Osteoblast (primary cell): Measurements from ENCODE around the gene TUBB3. TPM values are rescaled to one million over a fixed set of nuclear protein-coding genes. Genes with fewer than 3 reads are reported as not detected.

Experiments
- DNase-seq: peaks from one replicate; pipeline ENCODE4 v3.0.0; 2011; ENCODE audit warnings: low spot score, mixed read lengths; ENCODE audit not compliant: insufficient read length; ENCODE audit errors: missing footprints
- H2AFZ ChIP-seq: 2 replicates; pipeline ENCODE4 v1.6.0; 2011; ENCODE audit warnings: mild to moderate bottlenecking, low read length
- H3K27ac ChIP-seq: 2 replicates; pipeline ENCODE4 v1.5.1; 2011; ENCODE audit warnings: mild to moderate bottlenecking, low read depth, low read length, moderate library complexity
- H3K27me3 ChIP-seq: 2 replicates; pipeline ENCODE4 v1.6.0; 2012; ENCODE audit warnings: mild to moderate bottlenecking, control low read depth, inconsistent platforms, low read length, moderate library complexity; ENCODE audit not compliant: insufficient read depth
- H3K36me3 ChIP-seq: 2 replicates; pipeline ENCODE4 v1.5.1; 2011; ENCODE audit warnings: mild to moderate bottlenecking, low read length, control low read depth, moderate library complexity; ENCODE audit not compliant: insufficient read depth
- H3K4me1 ChIP-seq: 2 replicates; pipeline ENCODE4 v1.5.1; 2011; ENCODE audit warnings: mild to moderate bottlenecking, low read length, control low read depth, moderate library complexity; ENCODE audit not compliant: insufficient read depth
- H3K4me2 ChIP-seq: 2 replicates; pipeline ENCODE4 v1.6.0; 2011; ENCODE audit warnings: mild to moderate bottlenecking, low read length; ENCODE audit not compliant: insufficient read depth
- H3K4me3 ChIP-seq: fragments of 200-600 bp; sonication (generic); 3 replicates; pipeline ENCODE4 v1.5.1; 2012; ENCODE audit warnings: mild to moderate bottlenecking, low read length, inconsistent platforms; ENCODE audit not compliant: insufficient read depth
- H3K79me2 ChIP-seq: 2 replicates; pipeline ENCODE4 v1.6.0; 2012; ENCODE audit warnings: mild to moderate bottlenecking, low read length, control low read depth, inconsistent platforms; ENCODE audit not compliant: insufficient read depth
- H3K9me3 ChIP-seq: 2 replicates; pipeline ENCODE4 v1.5.1; 2011; ENCODE audit warnings: low read depth, low read length, control low read depth
- H4K20me1 ChIP-seq: 2 replicates; pipeline ENCODE4 v1.6.0; 2012; ENCODE audit warnings: mild to moderate bottlenecking, low read length, control low read depth; ENCODE audit not compliant: insufficient read depth
- total RNA-seq: library from RNA; depleted of rRNA; stranded (reverse); fragments of >200 nt; gene quantifications from 2 replicates; pipeline ENCODE4 v1.2.3, GENCODE V29; 2012
- TF ChIP-seq, protein P1 (sequence below): IDR thresholded peaks from 2 replicates; pipeline ENCODE4 v1.5.1; 2011; ENCODE audit warnings: mild to moderate bottlenecking, low read depth, low read length, moderate library complexity; ENCODE audit errors: extremely low read depth

Gene TUBB3
- total RNA-seq, 1 donor, result 166 TPM

DNA sequence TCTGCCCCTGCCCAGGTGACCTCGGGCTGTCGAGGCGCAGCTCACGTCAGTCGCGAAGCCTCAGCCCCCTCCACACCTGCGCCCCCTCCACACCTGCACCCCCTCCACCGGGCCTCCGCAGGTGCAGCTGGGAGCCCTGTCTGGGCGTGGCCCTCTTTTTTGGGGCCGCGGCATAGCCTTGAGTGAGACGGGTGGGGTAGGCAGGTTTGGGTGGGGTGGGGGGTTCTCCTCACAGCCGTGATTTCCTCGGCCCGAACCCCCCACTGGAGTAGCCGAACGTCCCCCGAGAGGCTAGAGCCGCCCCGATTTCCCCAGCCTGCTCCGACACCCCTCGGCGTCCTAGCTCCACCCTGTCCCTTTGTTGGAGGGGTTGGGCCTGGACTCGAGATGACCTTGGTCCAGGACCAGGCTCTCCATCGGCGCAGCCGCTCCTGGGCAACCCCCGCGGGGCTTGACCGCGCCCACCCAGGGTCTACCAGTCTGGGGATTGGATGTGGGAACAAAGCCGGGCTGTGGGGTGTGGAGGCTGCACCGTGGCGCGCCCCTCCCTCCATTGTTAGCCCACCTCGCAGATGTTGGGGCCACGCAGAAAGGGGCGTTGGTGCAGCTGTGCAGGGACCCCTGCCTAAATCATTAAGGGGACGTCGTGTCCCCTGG is 626 bp downstream of the TUBB3 start:
- Histone ChIP-seq H4K20me1 (peaks cover 44% of the 10 kb centered on the region), H2AFZ (no peak overlapping the region), H3K4me3 (peak overlapping the region; percentile 72), H3K4me2 (peak overlapping the region; percentile 98), H3K79me2 (peaks cover 45% of the 10 kb centered on the region), H3K27ac (peak overlapping the region; percentile 41), H3K4me1 (peaks cover 54% of the 10 kb centered on the region), H3K36me3 (no peaks in the 10 kb centered on the region), H3K9me3 (no peaks in the 10 kb centered on the region), H3K27me3 (no peaks in the 10 kb centered on the region)
- TF ChIP-seq, protein P1, sequence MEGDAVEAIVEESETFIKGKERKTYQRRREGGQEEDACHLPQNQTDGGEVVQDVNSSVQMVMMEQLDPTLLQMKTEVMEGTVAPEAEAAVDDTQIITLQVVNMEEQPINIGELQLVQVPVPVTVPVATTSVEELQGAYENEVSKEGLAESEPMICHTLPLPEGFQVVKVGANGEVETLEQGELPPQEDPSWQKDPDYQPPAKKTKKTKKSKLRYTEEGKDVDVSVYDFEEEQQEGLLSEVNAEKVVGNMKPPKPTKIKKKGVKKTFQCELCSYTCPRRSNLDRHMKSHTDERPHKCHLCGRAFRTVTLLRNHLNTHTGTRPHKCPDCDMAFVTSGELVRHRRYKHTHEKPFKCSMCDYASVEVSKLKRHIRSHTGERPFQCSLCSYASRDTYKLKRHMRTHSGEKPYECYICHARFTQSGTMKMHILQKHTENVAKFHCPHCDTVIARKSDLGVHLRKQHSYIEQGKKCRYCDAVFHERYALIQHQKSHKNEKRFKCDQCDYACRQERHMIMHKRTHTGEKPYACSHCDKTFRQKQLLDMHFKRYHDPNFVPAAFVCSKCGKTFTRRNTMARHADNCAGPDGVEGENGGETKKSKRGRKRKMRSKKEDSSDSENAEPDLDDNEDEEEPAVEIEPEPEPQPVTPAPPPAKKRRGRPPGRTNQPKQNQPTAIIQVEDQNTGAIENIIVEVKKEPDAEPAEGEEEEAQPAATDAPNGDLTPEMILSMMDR, result no peak
- DNase-seq, result peak; percentile 75

DNA sequence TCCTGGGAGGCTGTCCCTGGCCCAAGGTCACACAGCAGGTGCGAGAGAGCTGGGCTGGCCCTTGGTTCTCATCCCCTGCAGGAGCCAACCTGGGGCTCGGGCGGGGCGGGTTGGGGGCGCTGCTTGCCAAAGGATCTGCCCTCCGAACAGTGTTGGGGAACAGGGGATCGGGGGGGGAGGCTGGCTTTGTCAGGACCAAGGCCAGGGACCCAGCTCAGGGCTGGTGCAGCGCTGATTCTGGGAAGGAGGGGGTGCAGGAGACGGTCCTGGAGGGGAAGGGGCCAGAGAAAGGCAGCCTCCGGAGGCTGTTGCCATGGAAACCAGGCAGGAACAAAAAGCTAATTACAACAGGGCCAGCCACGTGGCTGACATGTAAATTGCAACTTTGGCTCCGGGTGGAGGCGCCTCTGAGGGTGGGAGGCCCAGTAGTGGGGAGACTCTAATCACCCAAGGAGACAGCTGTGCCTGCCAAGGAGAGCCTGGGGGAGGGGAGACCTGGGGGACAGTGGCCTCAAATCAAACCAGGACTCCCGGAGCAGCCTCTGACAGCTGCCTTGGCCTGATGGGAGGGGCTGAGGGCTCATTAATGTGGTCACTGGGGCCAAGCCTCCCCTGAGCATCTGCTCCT is 1.3 kb downstream of the TUBB3 start:
- Histone ChIP-seq H4K20me1 (peaks cover 50% of the 10 kb centered on the region), H3K27ac (no peak overlapping the region)

DNA sequence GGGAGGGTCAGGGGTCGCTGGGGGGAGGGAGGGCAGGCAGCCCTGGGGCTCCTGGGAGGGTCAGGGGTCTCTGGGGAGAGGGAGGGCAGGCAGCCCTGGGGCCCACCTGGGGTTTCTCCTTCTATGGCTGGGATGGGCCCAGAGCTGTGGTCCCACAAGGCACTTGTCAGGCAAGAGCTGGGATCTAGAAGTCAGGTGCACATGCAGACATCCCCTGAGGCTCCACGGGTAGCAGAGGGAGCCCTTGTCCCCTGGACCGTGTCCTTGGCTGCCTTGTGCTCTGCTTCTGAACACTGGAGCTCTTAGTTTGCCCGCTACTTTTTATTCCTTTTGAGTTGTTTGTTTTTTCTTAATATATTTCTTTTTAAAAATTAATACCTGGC is 1.8 kb downstream of the TUBB3 start:
- H3K79me2 ChIP-seq, result peaks cover 37% of the 10 kb centered on the region
- TF ChIP-seq, protein P1, result no peak
- no peak overlapping the region for H2AFZ ChIP-seq
- H3K36me3 ChIP-seq, result peaks cover 5% of the 10 kb centered on the region
- no peaks in the 10 kb centered on the region for H3K9me3 ChIP-seq
- H4K20me1 ChIP-seq, result peaks cover 54% of the 10 kb centered on the region
- H3K4me2 ChIP-seq, result peak overlapping the region; percentile 98
- H3K27ac ChIP-seq, result no peak overlapping the region
- DNase-seq, result peak; percentile 69
- no peaks in the 10 kb centered on the region for H3K27me3 ChIP-seq
- H3K4me3 ChIP-seq, result peak overlapping the region; percentile 72
- H3K4me1 ChIP-seq, result peaks cover 47% of the 10 kb centered on the region

More for the DNA sequence above, 1.3 kb downstream of the TUBB3 start:
- Histone ChIP-seq H2AFZ (no peak overlapping the region), H3K36me3 (peaks cover 3% of the 10 kb centered on the region), H3K79me2 (peaks cover 42% of the 10 kb centered on the region), H3K4me3 (peak overlapping the region; percentile 72), H3K4me1 (peaks cover 50% of the 10 kb centered on the region), H3K9me3 (no peaks in the 10 kb centered on the region), H3K4me2 (peak overlapping the region; percentile 98), H3K27me3 (no peaks in the 10 kb centered on the region)
- TF ChIP-seq, protein P1, result no peak
- DNase-seq, result peak; percentile 95

DNA sequence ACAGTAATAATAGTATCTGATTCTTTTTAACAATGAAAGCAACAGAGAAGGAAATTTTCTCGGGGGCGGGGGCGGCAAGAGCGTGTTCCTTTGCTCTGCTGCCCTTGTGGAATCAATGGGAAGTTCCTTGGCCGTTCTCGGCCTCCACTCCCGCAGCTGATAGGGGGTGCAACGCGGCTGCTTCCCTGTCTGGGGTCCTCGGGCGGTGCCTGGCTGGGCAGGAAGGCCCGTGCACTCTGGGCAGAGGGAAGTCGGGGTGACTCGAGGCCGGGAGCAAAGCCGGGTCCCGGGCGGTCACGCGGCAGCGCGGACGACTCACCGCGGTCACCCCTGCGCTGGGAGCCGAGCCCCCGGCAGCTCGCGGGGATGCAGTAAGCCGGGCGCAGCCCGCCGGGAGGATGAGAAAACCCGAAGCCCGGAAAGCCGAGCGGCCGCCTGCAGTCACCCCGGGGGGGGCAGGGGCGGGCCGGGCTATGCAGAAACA is 2.5 kb downstream of the TUBB3 start:
- TF ChIP-seq, protein P1, result no peak
- no peak overlapping the region for H2AFZ ChIP-seq
- H3K27me3 ChIP-seq, result no peaks in the 10 kb centered on the region
- peak overlapping the region; percentile 72 for H3K4me3 ChIP-seq
- peaks cover 54% of the 10 kb centered on the region for H4K20me1 ChIP-seq
- H3K4me1 ChIP-seq, result peaks cover 40% of the 10 kb centered on the region
- peaks cover 5% of the 10 kb centered on the region for H3K36me3 ChIP-seq
- no peaks in the 10 kb centered on the region for H3K9me3 ChIP-seq
- H3K4me2 ChIP-seq, result peak overlapping the region; percentile 98
- H3K27ac ChIP-seq, result no peak overlapping the region
- peak; percentile 94 for DNase-seq
- peaks cover 34% of the 10 kb centered on the region for H3K79me2 ChIP-seq
